IMR-90 (cell line): ENCODE results near the gene LIN37. TPM values are rescaled to one million over a fixed set of nuclear protein-coding genes. Genes with fewer than 3 reads are reported as not detected.

Experiments
- polyA plus RNA-seq, 3 experiments: library from polyadenylated mRNA; depleted of rRNA; stranded (reverse); fragments of >200 nt; gene quantifications; 2 replicates each; pipeline ENCODE4 v1.2.3, GENCODE V29; 2012; ENCODE audit warnings: low replicate concordance in 1 of 3
- total RNA-seq: library from RNA; depleted of rRNA; stranded (reverse); fragments of >200 nt; gene quantifications from 2 replicates; pipeline ENCODE4 v1.2.3, GENCODE V29; 2012
- TF ChIP-seq, protein P1 (sequence below): fragments of 150-350 bp; IDR thresholded peaks from 2 replicates; pipeline ENCODE4 v1.6.1; 2016; ENCODE audit warnings: low read depth, mild to moderate bottlenecking, low read length, moderate library complexity, borderline replicate concordance

Gene LIN37
- total and polyA plus RNA-seq, 2 of the 4 experiments (the other 2 are of a cell fraction), result 12.7 to 23.1 TPM

DNA sequence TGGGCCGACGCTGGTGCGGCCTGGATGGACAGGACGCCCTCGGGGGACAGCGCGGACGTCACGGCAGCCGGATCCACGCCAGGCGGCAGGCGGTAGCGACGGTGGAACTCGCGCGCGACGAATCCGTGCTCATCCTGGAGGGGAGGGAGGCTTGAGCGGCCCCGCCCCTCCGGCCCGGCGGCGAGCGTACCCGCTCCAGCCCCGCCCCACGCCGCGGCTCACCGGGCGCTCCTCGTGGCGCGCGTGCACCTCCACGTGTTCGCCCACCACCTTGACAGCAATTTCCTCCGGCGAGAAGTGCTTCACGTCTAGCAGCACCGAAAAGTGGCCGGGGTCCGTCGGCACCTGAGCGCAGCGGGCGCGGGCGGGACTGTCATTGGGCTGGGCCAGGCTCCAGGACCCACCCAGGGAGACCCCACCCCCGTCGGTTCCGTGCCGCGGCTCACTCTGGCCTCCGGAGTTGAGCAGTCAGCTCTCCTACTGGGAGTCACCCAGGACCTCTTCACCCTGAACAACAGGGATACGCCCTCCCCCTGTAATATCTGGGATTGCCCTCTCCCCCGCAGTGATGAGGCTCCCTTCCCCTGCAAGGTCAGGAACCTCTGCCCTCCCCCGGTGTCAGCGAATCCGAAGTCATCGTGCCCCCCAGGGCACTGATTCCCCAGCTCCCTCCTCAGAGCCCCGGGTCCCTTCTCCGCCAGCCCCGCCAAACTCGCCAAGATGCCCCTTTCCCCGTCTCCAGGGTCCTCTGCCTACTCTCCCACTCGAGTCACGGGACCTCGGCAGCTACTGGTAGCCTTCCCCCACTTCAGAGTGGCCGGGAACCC lies 7.4 kb downstream of the LIN37 start (continued):
- TF ChIP-seq, protein P1, sequence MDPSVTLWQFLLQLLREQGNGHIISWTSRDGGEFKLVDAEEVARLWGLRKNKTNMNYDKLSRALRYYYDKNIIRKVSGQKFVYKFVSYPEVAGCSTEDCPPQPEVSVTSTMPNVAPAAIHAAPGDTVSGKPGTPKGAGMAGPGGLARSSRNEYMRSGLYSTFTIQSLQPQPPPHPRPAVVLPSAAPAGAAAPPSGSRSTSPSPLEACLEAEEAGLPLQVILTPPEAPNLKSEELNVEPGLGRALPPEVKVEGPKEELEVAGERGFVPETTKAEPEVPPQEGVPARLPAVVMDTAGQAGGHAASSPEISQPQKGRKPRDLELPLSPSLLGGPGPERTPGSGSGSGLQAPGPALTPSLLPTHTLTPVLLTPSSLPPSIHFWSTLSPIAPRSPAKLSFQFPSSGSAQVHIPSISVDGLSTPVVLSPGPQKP, result no peak
